Activated CD4-positive, alpha-beta T cell treated with anti-CD3 and anti-CD28 coated beads, Interleukin-2, amount 50 U/mL, for 4 hours (primary cell): Measurements from ENCODE around the gene KCNRG.
"Not testable (repeated sequence)": the region's sequence is repeated elsewhere in the genome, so short reads cannot be mapped to it uniquely, and the experiment has no call there.

Experiments used
- DNase-seq, 2 experiments: peaks; one replicate each; pipeline ENCODE4 v3.0.0-alpha.2; 2020

The KCNRG gene

DNA sequence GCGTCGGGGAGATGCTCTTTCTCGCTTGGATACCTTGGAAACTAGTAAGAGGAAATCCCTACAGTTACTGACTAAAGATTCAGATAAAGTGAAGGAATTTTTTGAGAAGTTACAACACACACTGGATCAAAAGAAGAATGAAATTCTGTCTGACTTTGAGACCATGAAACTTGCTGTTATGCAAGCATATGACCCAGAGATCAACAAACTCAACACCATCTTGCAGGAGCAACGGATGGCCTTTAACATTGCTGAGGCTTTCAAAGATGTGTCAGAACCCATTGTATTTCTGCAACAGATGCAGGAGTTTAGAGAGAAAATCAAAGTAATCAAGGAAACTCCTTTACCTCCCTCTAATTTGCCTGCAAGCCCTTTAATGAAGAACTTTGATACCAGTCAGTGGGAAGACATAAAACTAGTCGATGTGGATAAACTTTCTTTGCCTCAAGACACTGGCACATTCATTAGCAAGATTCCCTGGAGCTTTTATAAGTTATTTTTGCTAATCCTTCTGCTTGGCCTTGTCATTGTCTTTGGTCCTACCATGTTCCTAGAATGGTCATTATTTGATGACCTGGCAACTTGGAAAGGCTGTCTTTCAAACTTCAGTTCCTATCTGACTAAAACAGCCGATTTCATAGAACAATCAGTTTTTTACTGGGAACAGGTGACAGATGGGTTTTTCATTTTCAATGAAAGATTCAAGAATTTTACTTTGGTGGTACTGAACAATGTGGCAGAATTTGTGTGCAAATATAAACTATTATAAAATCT, 2.7 kb upstream of the KCNRG start:
- no peak for DNase-seq

DNA sequence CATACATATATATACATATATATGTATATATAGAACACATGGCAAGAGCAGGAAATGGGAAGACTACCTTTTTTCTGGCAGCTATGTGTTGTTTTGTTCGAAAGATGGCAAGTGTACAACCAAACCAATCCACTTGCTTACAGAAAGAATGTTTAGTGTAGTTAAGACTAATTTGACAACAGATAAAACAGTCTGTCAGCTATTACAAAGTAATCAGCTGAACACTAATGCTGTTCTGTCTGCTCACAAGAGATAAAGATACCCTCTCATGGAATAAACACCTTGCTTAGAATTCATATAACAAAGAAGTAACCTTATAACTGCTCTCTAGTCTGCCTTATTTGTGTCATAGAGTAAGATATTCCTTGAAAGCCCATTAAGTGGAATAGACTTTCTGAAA, 858 bp upstream of the KCNRG start:
- no peak for DNase-seq

DNA sequence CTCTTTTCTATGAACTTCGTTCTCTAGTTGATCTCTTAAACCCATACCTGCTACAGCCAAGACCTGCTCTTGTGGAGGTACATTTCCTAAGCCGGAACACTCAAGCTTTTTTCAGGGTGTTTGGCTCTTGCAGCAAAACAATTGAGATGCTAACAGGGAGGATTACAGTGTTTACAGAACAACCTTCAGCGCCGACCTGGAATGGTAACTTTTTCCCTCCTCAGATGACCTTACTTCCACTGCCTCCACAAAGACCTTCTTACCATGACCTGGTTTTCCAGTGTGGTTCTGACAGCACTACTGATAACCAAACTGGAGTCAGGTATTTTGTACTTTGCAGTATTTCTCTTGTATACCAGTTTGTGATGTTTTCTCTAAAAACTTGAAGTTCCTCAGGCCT, 506 bp downstream of the KCNRG start:
- DNase-seq, result no peak

DNA sequence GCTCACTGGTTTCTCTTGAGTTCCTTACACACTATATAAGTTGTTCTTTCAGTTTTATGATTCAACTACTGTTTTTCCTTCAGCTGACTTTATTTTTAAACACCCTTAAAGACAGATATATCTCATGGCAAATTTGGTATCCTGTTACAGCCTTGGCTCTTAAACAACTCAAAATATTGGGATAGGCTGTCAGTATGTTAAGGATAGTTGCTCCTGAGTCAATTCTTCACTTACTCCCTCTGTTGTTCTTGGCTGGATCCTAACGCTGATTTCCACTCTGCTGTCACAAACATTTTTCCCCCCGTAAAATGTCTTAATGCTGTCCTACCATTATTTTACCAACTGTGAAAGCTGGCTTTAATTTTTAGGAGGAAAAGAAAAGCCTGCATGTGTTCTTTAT, 1.2 kb downstream of the KCNRG start:
- no peak for DNase-seq

DNA sequence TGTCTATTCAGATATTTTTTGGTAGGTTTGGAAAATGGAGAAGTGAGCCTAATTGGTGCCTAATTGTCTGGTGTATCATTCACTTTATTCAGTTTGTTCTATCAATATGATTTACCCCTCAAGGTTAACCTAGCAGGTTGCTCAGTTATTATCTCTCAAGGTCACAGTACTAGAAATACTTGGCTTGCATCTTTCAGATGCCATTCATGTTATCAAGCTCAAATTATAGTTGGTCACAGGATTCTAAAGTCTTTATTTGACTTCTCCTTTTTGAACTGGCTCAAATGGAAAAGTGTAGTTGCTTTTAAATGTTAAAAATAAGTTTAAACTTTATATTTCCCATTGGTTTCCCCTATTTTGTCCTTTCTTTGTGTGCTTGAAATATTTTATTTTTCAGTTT, 2.6 kb downstream of the KCNRG start:
- DNase-seq, result no peak

DNA sequence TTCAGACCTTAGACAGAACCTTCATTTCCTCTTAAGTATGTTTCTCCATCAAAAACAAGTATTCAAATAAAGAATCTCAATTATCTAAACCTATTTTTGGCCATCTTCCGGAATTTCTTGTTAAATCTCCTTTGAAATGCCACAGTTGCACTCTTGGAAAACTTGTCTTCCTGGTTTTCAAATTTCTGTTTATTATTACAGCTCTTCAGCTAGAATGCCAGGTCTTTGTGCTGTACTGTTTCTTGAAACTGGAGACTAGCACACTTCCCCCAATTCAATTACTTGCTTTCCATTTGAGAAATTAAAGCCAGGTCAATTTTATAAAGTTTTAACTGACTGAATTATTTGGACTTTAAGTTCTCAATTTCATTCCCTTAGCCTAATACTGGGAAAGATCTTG, 10.2 kb downstream of the KCNRG start:
- no peak for DNase-seq

DNA sequence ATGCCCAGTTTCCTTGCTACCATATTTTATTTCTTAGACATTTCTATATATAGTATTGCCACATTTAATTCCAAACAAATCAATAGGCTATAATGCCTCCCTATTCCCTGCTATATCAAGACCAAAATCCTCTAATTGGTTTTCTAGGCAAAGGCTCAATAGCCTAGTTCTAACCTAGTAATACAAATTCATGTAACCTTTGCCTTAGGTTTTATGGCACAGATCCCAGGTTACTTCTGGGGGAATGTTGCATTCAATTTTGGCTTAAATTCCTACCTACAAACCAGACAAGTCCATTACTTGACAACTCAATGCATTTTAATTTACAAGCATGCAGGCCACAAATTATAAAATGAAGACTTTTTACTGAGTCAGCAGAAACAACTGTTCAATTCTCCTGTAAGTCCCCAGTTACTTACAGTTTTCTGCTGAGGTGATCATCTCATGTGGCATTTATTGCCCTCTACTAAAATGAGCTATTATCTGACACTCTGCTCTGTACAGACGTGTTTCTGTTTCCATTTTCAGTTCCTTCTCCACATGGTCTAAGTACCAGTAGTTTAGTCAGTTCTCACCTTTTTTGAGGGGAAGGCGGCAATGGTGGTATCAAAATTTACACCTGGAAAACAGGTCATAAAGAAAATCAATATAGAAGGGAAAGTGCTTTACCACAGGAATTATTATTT, 11.7 kb downstream of the KCNRG start:
- no peak for DNase-seq

DNA sequence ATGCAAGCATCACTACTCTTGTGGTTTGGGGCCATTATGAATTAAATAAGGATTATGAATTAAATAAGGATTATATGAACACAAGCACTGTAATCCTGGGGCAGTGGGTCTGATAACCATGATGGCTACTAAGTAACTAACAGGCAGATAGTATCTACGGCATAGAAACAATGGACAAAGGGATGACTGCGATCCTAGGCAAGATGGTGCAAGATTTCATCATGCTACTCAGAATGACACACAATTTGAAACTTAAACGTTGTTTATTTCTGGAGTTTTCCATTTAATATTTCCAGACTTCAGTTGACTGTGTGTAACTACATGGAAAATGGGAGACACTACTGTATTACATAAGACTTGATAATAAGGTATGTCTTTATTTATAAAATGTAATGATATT, 15.1 kb downstream of the KCNRG start:
- no peak for DNase-seq

DNA sequence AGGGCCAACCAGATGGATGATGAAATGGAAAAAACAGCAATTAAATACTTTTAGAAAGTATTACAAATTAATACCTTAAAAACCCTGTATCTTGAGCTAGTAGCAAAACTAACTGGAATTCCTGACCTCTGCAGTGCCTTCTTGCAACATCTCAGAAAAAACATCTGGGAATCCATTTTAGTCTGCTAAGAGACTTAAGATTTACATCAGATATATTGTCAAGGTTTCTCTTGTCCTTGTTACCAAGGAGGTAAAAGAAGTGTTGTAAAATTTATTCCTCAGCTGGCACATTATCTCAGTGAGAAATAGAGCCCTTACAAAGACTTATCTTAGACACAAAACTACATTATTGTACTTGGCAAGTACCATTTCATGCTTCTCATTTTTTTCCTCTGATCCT, 18.5 kb downstream of the KCNRG start:
- no peak for DNase-seq

DNA sequence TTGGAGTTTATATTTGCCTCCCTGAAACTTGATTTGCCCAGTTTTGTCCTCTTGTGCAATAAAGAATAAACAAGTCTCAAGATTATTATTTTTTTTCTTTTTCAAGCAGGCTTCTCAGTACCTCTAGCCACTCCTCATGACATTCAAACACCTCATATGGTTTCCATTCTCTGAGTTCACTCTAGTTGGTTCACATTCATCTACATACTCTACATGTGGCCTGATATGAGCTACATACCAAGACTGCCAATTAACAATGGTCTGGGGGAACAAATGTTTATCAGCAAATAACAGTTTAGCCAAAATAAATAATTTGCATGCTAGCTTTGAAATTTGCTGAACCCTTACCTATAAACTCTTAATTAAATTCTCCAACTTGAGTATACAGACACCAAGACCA, 22.5 kb downstream of the KCNRG start:
- no peak for DNase-seq

DNA sequence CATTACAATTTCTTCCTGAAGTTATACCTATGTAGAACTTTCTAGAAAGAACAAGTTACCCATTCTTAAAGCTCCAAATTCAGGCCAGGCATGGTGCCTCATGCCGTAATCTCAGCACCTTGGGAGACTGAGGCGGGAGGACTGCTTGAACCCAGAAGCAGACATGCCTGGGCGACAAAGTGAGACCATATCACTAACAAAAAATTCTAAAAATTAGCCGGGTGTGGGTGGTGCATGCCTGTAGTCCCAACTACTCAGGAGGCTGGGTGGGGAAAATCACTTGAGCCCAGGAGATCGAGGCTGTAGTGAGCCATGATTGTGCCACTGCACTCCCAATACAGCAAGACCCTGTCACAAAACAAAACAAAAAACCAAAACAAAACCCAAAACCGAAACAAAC, 23.0 kb downstream of the KCNRG start:
- no peak for DNase-seq

DNA sequence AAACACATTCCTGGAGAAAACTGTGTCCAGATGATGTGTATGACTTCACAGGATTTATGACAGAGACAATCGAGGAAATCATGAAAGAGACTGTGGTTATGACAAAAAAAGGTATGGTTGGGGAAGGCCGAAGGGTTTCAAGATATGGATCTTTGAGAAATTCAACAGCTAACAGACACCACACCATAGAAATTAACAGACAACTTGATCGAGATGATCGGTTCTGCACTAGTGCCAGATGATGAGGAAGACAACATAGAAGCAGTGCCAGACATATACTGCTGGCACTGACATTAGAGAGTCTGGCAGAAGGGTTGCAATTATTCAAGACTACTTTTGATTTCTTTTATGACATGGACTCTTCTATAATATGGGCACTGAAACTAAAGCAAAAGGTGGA, 37.2 kb downstream of the KCNRG start:
- no peak for DNase-seq

DNA sequence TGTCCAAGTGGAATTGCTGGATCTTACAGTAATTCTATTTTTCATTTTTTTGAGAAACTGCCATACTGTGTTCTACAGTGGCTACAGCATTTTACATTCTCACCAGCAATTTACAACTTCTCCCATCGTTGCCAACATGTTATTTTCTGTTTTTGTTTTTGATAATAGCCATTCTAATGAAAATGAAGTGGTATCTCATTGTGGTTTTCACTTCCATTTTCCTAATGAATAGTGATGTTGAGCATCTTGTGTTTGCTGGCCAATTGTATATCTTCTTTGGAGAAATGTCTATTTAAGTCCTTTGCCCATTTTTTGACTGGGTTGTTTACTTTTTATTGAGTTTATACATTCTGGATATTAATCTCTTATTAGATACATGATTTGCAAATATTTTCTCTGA, 38.6 kb downstream of the KCNRG start:
- DNase-seq, result no peak

DNA sequence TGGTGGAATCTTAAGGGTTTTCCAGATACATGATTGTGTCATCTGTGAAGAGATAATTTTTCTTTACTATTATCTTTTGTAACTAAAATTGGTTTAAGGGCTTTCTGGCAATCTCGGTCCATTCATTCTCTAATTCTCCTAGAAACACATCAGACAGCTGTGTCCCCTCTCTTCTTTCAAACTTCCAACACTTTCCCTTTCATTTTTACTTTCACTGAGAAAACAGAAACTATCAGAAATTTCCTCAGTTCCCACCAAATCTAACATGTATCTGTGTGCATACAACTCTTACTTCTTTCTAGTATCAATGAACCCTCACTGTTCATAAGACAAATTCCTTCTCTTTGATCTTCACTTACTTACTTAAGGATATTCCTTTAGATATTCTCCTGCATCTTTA, 40.2 kb downstream of the KCNRG start:
- no peak for DNase-seq

DNA sequence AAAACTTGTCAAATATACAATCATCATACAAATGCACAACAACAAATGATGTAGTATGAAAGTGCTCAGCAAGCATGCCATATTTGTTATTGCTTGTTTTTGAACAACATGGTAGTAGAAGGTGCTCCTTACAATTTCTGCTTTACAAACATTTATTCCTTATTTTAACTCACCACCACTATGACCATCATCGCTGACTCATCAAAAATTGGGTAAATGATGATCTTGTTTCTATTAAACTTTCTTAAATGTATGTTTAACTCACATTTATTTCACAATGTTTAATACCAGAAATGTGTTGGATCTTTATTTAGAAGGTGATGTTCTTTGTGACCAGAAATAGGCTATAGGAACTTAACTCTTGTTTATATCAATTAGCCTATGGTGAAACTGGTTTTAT, 45.5 kb downstream of the KCNRG start:
- no peak for DNase-seq

DNA sequence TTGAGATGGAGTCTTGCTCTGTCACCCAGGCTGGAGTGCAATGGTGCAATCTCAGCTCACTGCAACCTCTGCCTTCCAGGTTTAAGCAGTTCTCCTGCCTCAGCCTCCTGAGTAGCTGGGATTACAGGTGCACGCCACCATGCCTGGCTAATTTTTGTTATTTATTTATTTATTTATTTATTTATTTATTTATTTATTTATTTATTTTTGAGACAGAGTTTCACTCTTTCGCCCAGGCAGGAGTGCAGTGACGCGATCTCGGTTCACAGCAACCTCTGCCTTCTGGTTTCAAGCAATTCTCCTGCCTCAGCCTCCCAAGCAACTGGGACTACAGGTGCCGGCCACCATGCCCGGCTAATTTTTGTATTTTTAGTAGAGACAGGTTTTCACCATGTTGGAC, 47.1 kb downstream of the KCNRG start:
- DNase-seq, result not testable (repeated sequence)

DNA sequence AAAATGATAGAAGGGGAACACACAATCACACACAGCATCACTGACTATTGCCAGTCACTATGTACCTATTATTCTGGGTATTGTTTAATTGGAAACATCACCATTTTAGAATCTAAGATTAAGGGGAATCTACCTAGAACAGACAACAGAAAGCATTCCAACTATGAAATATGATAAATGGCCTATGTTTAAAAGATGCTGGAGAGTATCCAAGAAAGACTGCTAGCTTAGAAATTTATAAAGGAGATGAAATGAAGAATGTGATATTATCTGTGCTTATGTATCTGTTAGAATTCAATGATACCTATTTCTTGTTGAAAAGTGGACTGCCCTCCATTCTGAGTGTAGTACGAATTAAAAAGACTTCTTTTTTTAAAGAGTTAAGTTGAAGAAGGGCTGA, 50.5 kb downstream of the KCNRG start:
- DNase-seq, result no peak

DNA sequence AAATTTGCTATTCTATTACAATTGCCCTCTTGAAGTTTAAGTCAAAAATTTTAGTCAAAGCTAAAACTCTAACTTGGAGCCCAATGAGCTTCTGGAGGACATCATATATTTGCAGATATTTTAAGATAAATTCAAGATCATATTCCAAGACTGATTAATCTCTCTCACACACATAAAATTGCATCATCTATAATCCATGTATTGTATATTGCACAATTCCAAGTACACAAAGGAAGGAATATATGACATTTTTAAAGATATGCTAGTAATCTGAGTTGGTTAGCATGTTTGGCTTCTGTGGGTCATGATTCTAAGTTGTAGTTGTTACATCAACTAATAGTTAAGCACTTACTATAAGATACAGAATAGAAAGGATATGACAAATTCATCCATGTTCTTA, 53.3 kb downstream of the KCNRG start:
- DNase-seq, result no peak

DNA sequence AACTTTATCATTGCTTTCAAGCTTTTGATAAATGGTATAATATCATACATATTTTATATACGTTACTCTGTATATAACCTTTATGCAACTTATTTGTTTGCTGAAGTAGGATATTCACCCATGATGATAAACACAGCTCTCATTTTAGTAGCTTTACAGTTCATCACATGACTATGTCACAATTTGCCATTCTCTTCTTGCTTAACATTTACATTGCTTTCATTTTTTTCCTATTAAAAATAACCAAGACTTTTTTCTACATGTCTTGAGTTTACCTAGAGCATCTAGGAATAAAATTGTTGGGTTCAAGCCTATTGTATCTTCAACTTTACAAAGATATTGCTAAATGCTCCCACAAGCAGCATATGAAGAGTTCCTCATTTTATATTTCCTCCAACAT, 54.0 kb downstream of the KCNRG start:
- no peak for DNase-seq

DNA sequence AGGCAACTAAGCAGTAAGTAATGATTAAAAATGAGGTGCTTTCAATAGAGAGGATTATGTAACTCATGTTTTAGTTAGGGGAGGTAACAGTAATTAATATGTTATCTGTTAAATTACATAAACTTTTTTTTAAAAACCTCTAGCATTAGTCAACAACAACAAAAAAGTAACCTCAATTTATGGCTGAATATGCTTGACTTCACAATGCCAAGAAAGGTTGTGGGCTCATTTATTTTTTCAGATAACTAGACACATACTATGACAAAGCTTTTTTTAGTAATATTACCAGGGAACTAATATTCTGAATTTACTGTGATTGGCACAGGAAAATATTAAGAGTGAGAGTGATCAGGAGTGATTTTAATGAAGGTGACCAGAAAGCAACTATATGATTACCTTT, 54.9 kb downstream of the KCNRG start:
- no peak for DNase-seq
